Measurements from ENCODE around the gene DTD1. TPM values are rescaled to one million over a fixed set of nuclear protein-coding genes. Genes with fewer than 3 reads are reported as not detected.

The DTD1 gene
- polyA plus RNA-seq, 4 donors: 23.0 to 33.6 (median 29.9) TPM

DNA sequence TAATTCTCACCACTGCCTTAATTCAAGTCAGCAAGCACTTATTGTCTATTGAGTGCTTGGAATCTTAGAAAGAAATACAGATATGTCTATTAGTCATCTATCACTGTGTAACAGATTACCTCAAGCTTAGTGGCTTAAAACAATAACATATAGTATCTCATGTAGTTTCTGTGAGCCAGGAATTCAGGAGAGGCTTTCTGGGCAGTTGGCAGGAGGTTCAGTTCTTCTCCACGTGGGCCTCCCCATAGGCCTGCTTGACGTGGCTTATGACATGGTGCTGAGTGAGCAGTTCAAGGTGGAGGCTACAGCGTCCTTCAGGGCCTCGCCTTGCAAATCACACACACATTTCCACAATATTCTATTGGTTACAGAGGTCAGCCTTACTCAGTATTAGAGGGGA is 69.7 kb downstream of the DTD1 start:
- no peak for DNase-seq (ENCODE audit: low read depth in 4 of 4, low spot score in 2 of 4)

DNA sequence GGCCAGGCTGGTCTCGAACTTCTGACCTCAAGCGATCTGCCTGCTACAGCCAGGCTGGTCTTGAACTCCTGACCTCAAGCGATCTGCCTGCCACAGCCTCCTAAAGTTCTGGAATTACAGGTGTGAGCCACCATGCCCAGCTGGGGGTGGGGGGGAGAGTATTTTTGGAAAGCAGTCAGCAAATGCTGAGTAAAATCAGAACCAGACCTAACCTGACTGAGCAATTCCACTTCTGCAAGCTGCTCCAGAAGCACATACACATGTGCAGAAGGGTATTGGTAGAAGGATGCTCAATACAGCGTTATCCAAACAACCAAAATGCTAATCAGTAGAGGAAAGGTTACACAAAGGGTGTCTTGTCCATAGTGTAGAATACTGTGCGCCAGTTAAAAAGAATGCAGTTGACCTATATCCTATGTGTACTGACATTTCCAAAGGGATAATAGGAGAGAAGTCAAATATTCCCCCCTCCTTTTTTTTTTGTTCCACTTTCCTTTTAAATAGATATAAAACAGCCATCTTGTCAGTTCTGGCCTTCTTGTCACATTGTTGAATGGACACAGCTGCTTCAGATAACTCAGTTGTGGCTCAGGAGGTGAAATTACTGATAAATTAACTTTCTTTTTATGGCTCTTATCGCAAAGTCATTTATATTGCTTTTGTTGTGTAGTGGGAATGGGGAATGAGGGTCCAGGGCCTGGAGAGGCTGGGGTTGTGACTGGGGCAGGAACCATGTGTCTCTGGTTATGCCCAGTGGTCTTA is 74.6 kb downstream of the DTD1 start:
- DNase-seq (ENCODE audit: low read depth in 4 of 4, low spot score in 2 of 4): no peak

GRCh38 chr20:18663932-18664331 is 76.1 kb downstream of the DTD1 start:
- DNase-seq (ENCODE audit: low read depth in 4 of 4, low spot score in 2 of 4): no peak

- no peak for DNase-seq (ENCODE audit: low read depth in 4 of 4, low spot score in 2 of 4)
These were observed 77.3 kb downstream of the DTD1 start for GRCh38 chr20:18665135-18665534.

DNA sequence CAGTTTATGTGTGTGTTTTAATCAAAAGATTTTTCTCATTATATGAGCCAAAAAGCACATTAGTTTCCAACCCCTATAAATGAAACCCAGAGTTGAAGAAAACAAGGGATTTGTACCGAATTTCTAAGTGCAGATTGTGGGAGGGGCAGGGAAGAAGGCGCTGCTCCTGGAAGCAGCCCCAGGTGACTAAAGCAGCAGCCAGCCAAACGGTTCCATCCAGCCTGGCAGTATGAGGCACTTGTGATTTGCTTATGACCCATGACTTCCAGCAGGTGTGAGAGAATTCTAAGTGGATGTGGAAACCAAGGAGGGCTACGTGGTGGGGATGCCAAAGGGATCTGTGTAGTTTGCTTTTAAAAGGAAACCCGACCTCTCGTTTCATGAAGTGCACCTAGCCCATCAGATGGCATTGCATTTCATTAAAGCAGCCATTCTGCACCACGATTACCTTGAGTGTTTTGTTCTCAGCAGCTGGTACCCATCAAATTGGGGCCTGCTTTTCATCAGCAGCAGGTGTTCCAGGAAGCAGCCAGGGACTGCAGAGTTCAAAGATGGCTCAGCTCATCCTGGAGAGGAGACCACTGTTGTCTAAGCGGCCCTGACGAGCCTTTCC is 79.1 kb downstream of the DTD1 start:
- DNase-seq (ENCODE audit: low read depth in 4 of 4, low spot score in 2 of 4): peak in 1 of 4 donors; percentile 35

- DNase-seq (ENCODE audit: low read depth in 4 of 4, low spot score in 2 of 4): no peak
These were observed 81.6 kb downstream of the DTD1 start for GRCh38 chr20:18669241-18670019.

GRCh38 chr20:18671203-18671710 is 83.4 kb downstream of the DTD1 start:
- no peak for DNase-seq (ENCODE audit: low read depth in 4 of 4, low spot score in 2 of 4)

GRCh38 chr20:18672834-18673233 is 85.0 kb downstream of the DTD1 start:
- no peak for DNase-seq (ENCODE audit: low read depth in 4 of 4, low spot score in 2 of 4)

GRCh38 chr20:18676396-18676795 is 88.5 kb downstream of the DTD1 start:
- DNase-seq (ENCODE audit: low read depth in 4 of 4, low spot score in 2 of 4): no peak

DNA sequence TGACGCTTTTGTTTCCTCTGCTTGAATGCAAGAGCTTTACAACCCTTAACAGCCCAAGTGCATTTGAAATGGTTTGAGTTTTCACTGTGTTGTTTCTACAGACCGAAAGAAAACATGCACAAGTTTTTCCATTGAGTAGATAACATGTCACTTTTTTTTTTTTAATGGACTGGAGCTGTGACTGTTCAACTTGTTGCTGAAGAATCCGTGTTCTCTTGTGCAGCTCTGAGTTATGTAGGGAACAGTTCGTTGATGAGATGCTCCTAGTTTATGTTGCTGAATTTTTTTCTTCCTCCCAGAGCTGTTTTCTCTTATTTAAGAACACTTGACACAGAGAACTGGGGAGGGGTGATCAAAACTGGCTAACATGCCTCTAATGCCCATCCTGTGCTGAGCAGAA is 89.3 kb downstream of the DTD1 start:
- DNase-seq (ENCODE audit: low read depth in 4 of 4, low spot score in 2 of 4): no peak

DNA sequence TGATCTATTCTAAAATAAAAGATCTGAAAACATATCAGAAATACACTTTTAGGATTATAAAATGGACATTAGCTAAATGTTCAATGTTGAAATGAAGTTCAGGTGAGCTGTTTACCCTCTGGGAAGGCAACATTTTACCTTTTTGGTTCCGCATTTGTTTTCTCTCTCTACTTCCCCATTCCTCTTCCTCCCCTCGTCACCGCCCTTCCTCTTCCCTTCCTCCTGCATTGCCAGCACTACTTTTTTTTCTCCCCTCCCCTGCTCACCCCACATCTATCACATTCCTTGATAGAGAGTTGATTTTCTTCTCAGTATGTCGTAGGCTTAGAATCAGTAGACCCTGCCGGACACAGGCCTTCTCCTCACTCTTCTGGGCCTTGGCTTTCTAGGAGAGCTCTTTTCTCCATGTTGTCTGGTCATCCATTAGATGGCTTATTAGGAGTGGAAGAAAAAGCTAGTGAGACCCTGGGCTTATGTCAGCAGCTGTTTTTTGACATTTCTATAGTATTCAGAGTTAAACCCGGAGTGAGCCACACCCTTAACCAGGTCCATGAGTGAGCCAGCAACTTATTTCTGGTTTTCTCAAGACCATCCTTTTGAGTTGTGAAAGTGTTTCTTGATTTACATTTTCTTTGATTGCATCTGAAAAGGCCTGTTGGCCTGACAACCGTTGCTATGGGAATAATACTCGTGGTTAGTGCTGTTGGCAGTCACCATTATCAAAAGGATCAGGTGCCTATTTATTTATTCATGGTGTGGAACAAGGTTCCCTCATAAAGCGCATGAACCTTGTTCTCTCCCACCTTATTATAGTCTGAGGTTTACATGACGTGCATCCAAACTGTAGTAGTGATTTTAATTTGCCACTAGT is 90.9 kb downstream of the DTD1 start:
- no peak for DNase-seq (ENCODE audit: low read depth in 4 of 4, low spot score in 2 of 4)

- DNase-seq (ENCODE audit: low read depth in 4 of 4, low spot score in 2 of 4): no peak
These were observed 96.0 kb downstream of the DTD1 start for GRCh38 chr20:18683839-18684238.

DNA sequence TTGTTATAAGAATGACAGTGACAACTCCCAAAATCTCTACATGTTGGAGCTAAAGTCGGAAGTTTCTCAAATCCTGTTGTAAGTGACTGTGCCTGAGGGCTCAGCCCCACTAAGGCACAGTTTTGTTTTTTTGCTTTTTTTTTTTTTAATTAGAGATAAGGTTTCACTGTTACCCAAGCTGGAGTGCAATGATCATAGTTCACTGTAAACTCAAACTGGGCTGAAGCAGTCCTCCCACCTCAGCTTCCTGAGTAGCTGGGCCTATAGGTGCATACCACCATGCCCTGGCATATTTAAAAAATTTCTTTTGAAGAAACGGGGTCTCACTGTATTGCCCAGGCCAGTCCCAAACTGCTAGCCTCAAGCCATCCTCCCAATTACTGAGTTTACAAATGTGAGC is 96.9 kb downstream of the DTD1 start:
- DNase-seq (ENCODE audit: low read depth in 4 of 4, low spot score in 2 of 4): no peak

DNA sequence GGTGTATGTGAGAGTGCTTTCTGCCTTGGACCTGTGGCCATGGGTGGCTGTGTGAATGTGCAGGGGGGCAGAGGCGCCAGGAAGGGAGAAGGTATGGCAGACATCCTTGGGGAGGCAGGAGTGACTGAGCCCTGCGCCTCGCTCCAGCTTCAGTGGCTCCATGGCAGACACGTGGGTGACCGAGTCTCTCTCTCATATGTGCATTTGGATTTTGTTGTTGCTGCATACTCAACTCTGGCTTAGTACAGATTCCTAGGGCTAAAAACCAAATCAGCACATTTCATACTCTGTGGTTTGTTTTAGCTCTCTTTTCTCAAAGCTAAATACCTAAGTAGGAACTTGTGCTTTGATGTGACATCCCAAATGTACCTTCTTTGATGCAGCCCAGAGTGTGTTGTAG is 97.6 kb downstream of the DTD1 start:
- DNase-seq (ENCODE audit: low read depth in 4 of 4, low spot score in 2 of 4): no peak

DNA sequence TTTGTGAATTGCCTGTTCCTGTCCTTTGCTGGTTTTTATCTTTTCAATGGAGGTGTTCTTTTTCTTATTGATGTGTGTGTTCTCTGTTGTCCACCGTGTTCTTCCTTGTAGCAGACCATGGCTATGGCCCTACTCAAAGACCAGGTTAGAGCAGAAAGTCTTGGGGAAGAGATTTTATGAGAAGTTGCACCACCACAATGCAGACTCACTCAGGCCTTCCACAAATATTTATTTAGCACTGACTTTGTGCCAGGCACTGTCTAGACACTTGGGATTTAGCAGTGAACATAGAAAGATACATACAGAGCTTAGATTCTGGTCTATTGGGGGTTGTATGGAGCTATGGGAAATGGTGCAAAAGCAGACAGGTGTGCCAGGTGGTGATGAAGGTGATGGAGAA is 98.8 kb downstream of the DTD1 start:
- DNase-seq (ENCODE audit: low read depth in 4 of 4, low spot score in 2 of 4): no peak

- DNase-seq (ENCODE audit: low read depth in 4 of 4, low spot score in 2 of 4): no peak
These were observed 100.8 kb downstream of the DTD1 start for GRCh38 chr20:18688676-18689075.

DNA sequence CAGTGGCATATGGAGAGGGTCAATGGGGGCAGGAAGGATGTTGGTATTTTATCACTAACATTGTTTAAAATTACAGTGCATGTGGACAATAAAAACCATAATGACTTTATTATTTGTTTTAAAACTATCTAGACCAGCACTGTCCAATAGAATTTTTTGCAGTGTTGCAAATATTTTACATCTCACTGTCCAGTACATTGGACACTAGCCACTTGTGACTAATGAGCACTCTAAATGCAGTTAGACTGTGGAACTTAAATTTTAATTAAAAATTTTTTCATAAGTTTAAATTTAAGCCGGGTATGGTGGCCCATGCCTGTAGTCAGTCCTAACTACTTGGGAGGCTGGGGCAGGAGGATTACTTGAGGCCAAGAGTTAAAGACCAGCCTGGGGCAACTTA is 101.7 kb downstream of the DTD1 start:
- no peak for DNase-seq (ENCODE audit: low read depth in 4 of 4, low spot score in 2 of 4)

- no peak for DNase-seq (ENCODE audit: low read depth in 4 of 4, low spot score in 2 of 4)
These were observed 104.6 kb downstream of the DTD1 start for GRCh38 chr20:18692447-18692846.

DNA sequence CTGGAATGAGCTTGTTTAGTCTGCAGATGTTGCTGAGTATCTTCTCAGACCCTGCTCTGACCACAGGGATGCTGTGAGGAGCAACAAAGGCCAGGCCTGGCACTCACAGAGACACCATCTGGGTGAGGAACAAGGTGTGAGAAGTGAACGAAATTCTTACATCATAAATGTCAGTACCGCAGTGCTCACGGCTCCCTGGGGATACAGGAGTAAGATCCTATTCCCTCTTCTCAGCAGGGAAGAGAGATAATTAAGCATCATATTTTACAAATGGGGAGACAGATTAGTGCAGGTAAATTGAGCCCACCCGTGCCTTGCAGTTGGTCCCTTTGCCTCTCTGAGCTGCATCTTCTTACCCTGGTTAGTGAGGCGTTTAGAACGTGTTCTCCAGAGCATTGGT is 106.2 kb downstream of the DTD1 start:
- DNase-seq (ENCODE audit: low read depth in 4 of 4, low spot score in 2 of 4): no peak

DNA sequence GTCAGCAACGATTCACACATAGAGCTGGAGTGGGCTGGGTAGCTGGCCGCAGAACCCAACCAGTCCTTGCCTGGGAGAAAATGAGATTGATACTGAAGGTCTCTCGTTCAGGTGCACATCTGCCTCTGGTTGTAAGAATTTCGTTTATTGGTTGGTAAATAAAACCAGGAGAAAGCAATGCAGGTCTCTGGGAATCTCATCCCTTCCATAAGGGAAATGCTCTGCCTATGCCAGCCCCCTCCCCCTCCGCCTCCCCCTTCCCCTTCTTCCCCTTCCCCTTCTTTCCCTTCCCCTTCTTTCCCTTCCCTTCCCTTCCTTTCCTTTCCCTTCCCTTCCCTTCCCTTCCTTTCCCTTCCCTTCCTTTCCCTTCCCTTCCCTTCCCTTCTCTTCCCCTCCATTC is 107.3 kb downstream of the DTD1 start:
- DNase-seq (ENCODE audit: low read depth in 4 of 4, low spot score in 2 of 4): no peak

Data from left renal cortex interstitium (tissue), 4 donors.